ENCODE data around the gene CATSPERE. TPM values are rescaled to one million over a fixed set of nuclear protein-coding genes. Genes with fewer than 3 reads are reported as not detected.
"Not testable (repeated sequence)": the region's sequence is repeated elsewhere in the genome, so short reads cannot be mapped to it uniquely, and the experiment has no call there.

CATSPERE gene
- total RNA-seq, 2 experiments from 2014 or later: 0.25 to 0.27 TPM

DNA sequence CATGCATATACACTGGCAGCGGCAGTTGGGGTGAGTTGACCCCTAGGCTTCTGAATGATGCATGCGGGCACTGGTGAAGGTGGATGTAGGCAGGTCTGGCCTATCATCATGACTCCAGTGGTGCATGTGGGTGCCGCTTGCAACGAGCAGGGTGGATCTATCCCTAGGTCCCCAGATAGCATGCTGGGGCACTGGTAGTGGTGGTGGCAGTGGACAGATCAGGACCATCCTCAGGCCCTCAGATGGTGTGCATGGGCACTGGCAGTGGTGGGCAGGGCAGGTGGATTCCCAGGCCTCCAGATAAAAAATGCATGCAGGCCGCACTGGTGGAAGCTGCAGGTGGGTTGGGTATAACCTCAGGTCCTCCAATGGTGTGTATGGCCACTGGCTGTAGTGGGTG, 52.4 kb downstream of the CATSPERE start:
- CTCF ChIA-PET: no interaction called here
- POLR2A ChIA-PET: no interaction called here

DNA sequence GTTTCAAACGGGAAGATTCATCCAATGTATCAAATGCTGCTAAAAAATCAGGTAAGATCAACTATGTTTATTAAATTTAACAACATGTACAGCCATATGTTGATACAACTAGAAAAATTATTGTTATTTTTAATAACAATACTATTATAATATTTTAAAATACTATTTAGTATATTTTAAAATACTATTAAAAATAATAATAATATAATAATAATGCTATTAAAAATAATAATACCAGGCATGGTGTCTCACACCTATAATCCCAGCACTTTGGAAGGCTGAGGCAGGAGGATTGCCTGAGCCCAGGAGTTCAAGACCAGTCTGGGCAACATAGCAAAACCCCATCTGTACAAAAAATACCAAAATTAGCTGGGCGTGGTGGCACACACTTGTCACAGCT, 54.6 kb downstream of the CATSPERE start:
- POLR2A ChIA-PET: no interaction called here

DNA sequence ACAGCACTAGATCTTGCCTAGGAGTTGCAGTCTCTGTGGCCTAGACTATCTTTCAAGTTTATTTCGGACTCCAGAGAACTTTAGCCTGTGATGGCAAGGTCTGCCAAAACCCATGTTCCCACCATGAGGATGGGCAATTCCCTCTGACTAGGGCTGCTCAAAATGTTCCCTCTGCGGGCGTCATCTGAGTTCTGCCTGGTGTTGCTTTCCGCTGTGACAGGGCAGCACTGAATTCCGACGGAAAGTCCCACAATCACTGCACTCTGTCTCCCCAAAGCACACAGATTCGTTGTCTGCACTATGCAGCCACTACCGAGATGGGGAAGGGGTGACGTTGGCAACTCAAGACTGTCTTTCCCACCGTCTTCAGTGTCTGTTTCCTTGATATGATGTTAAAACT, 75.2 kb downstream of the CATSPERE start:
- CTCF ChIA-PET: no interaction called here
- POLR2A ChIA-PET: no interaction called here

More for the DNA sequence above, 54.6 kb downstream of the CATSPERE start:
- CTCF ChIA-PET: no interaction called here

DNA sequence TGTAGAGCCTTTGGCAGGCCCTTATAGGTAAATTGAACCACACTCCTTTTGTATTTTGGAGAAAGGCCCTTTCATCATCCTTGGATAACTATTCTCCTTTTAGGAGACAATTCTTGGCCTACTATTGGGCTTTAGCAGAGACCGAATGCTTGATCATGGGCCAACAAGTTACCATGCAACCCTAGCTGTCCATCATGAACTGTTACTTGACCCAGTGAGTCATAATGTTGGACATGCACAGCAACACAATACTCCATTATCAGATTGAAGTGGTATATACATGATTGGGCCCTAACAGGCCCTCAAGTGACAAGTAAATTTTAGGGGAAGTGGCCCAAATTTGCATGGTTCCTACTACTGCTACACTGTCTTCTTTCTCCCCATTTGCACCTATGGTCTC, 84.4 kb downstream of the CATSPERE start:
- POLR2A ChIA-PET: no interaction called here
- CTCF ChIA-PET: no interaction called here

DNA sequence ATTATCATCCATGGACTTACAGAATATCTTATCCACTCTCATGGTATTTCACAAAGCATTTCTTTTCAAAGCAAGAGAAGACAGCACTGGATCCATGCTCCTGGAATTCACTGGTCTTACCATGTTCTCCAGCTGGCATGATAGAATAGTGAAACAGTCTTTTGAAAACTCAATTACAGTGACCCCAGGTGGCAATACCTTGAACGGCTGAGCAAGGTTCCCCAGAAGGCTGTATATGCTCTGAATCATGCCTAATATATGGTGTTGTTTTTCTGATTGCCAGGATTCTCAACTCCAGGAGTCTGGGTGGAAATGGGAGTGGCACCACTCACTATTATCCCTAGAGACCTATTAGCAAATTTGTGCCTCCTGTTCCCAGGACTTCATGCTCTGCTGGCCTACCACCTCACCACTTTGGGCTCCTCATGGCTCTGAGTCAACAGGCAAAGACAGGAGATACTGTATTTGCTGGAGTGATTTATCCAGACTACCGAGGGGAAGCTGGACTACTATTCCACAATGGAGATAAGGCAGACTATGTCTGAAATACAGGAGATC, 87.6 kb downstream of the CATSPERE start:
- ChIA-PET CTCF (no interaction called here), POLR2A (no interaction called here)

DNA sequence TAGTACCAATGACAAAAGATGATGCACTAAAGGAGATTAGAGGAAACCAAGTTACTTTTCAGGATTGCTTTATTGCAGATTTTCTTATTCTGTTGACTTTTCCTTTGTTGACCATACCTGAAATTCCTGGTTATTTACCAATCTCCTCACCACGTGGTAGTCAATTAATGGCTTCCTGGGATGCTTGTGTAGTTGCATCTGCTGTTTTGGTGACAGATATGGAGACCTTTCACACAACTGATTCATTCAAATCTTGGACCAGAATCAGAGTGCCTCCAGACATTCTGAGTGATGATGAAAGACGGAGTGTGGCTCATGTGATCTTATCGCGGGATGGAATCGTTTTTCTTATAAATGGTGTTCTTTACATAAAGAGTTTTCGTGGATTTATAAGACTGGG, 91.3 kb downstream of the CATSPERE start:
- CTCF ChIA-PET: no interaction called here

DNA sequence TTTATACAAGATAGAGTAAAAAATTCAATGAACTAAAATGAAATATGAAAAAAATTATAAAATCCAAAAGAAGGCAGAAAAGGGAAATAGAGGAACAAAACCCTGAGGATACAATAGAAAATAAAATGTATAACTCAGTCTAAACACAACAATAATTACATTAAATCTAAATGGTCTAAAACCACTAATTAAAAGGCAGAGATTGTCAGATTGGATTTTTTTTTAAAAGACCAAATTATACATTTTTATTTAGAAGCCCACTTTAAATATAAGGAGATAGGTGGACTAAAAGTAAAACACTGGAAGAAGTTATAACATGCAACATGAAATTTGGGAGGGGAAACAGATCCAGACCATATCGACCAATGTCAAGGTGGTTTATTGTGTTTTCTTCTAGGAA, 95.2 kb downstream of the CATSPERE start:
- ChIA-PET POLR2A (no interaction called here), CTCF (no interaction called here)

More for the DNA sequence above, 91.3 kb downstream of the CATSPERE start:
- POLR2A ChIA-PET: no interaction called here

DNA sequence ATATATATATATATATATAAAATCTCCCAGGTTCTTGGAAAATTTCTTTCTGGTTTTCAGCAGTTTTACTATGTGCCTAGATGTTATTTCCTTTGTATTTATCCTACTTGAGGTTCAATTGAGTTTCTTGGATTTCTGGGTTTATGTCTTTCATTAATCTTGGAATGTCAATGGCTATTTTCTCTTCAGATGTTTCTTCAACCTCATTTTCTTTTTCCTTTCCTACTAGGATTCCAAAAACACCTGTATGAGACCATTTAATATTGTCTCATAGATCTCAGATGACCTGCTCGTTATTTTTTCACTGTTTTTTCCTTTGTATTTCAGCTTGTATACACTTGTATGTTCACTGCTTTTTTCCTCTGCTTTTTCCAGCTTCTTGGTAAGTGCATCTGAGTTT, 96.5 kb downstream of the CATSPERE start:
- POLR2A ChIA-PET: no interaction called here
- CTCF ChIA-PET: no interaction called here

DNA sequence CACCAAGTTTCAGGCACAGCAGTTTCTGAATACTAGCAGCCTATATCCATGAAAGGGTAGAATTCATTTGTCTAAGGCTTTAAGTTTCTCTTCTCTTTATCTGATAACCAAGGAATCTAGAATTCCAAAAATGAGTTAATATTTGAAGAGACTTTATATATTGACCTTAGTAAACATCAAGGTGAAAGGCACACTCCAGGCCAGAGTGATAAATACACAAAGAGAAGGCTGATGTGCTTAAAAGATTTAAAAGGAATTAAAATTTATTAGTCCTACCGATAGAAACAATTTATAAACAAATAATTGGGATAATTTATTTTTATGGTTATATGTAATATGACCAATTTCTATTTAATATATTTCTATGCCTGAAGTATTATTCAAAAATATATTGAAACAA, 98.5 kb downstream of the CATSPERE start:
- ChIA-PET POLR2A (no interaction called here), CTCF (no interaction called here)

DNA sequence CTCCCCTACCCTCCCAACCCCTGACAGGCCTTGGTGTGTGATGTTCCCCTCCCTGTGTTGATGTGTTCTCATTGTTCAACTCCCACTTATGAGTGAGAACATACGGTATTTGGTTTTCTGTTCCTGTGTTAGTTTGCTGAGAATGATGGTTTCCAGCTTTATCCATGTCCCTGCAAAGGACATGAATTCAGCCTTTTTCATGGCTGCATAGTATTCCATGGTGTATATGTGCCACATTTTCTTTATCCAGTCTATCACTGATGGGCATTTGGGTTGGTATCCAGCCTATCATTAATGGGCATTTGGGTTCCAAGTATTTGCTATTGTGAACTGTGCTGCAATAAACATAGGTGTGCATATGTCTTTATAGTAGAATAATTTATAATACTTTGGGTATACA, 101.8 kb downstream of the CATSPERE start:
- CTCF ChIA-PET, POLR2A ChIA-PET: not testable (repeated sequence)

DNA sequence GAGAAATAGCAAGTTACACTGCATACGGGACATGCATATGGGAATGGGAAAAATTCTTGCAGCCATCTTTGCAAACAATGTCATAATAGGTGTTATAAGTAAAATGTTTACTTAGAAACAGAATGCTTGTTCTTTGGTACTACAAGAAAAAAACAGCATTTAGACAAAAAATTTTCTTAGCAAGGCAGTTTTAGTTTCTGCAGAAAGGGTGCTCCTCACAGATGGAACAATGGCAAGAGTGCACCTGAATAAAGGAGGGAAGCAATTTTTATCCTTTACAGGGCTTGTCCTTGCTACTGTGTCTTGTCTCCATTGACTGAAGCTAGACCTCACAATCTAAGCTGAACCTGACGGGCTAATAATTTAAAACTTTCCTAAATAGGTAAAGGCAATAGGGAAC, 112.7 kb downstream of the CATSPERE start:
- CTCF ChIA-PET: no interaction called here
- POLR2A ChIA-PET: no interaction called here

DNA sequence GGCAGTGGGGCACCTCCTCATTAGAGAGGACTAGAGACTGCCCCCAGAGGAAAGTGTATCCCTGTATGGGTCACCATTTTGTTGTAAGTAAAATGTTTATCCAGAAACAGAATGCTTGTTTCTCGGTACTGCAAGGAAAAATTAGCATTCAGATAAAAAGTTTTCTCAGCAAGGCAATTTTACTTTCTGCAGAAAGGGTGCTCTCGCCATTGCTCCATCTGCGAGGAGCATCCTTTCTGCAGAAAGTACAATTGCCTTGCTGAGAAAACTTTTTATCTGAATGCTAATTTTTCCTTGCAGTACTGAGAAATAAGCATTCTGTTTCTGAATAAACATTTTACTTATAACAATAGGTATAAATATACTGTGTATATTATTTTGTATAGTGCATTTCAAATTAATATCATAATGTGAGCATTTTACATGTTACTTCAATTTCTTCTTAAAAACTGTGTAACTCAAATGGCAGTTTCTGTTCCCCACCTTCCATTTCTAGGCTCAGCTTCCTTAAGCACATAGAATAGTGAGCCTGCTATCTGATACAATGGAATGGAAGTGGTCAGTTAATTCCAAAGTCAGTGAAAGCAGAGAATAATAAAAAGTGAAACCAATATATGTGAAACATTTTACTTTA, 115.3 kb downstream of the CATSPERE start:
- ChIA-PET CTCF (no interaction called here), POLR2A (no interaction called here)

DNA sequence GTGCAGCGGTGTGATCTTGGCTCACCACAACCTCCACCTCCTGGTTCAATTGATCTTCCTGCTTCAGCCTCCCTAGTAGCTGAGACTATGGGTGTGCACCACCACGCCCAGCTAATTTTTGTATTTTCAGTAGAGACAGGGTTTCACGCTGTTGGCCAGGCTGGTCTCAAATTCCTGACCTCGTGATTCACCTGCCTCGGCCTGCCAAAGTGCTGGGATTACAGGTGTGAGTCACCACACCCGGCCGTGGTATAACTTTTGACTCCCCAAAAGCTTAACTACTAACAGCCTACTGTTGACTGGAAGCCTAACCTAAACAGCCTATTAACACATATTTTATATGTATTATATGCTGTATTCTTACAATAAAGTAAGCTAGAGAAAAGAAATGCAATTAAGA, 117.1 kb downstream of the CATSPERE start:
- CTCF ChIA-PET: interaction anchor here (0.7 kb wide), 1 partner anchor 52 kb away, joined by 4 read pairs; no protein-coding TSS in a partner anchor
- POLR2A ChIA-PET: not testable (repeated sequence)

DNA sequence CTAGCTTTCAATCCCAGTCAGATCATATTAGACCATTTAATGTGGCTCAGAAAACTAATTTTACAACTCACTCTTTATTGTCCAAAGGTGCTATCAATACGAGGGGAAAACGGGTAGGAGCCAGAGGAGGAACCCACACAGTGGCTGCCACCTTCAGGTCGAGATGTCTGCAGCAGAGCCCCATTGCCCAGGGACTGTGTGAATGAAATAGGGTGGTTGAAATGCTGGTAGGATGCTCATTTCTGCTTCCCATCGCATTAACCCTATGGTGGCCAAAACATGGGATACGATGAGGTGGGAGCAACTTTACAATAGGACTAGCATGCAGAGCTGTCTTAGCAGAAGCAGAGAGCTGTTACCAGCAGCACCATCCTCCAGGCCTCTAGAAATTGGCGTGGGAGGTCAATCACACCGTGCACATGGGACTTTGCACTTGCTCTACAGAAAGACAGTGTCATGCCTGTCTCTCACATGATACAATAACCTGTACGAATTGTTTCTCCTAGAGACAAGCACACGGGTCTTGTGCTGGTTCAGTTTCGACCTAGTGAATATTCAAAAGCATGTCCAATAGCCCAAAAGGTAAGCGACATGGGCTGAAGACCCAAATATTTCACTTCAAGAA, 122.4 kb downstream of the CATSPERE start:
- ChIA-PET CTCF (no interaction called here), POLR2A (no interaction called here)

DNA sequence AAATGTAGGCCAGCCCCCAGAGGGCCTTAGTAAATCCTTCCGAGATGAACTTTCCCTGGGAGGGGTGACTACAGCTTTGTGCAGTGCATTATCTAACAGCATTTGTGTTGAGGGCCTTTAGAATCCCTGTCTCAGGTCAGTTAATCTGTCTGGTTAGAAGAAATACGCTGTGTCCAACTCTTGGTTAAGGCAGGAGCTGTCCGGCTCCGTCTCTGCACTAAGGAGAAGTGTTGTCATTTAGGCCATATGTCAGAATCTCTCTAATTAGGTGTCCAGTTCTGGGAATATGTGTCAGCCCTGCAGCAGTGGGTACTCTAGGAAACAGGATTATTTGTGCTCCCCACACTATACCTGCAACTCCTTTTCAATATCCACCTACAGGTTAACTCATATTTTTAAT, 124.8 kb downstream of the CATSPERE start:
- CTCF ChIA-PET: no interaction called here
- POLR2A ChIA-PET: no interaction called here

DNA sequence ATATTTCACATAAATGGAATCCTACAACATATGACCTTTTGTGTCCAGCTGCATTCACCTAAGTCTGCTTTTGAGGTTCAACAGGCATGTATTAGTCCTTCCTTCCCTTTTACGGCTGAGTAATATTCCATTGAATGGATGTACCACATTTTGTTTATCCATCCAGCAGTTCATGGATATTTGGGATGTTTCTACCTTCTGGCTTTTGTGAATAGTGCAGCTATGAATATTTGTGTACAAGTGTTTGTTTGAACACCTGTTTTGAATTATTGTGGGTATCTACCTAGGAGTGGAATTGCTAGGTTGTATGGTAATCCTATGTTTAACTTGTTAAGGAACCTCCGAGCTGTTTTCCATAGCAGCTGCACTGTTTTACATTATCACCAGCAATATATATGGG, 129.6 kb downstream of the CATSPERE start:
- POLR2A ChIA-PET: no interaction called here

DNA sequence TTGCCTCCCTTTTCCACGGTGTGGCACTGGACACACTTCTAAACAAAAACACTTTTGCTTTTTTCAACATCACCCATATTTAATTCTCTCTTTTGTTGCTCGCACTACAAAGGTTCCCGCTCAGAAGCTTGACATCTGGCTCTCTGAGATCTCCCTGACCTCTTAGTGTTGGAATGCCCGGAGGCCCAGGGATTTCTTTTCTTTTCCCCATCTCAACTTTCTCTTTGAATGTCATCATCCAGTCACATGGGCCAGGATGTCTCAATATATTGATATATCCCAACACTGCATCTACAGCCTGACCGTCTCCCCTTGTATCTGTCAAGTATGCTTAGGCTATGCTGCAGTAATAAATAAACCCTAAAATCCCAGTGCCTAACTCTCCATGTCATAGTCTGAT, 137.5 kb downstream of the CATSPERE start:
- POLR2A ChIA-PET: no interaction called here

More for the DNA sequence above, 129.6 kb downstream of the CATSPERE start:
- CTCF ChIA-PET: interaction anchor here (1.0 kb wide), 1 partner anchor 10 kb away, joined by 3 read pairs; no protein-coding TSS in a partner anchor

DNA sequence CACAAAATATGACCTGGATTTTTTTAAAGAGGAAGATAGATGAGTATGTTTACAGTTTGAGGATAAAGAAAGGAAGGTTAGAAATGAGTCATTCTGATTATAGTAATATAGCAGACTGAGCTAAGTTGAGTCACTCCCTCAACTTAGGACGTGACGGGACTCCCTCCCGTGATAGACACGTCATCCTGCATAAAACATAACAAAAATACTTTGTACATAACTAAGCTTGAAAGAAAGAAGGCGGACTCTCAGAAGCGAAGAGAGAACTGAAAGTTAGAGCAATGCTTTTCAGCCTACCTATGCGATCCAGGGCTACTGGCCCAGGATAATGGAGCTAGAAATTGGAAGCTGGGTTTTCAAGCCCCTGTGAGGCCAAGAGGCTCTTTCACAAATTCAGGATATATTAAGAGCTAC, 138.9 kb downstream of the CATSPERE start:
- POLR2A ChIA-PET: interaction anchor here (0.5 to 1.4 kb wide), 3 partner anchors 64 to 236 kb away, joined by 3 to 4 read pairs (median 4); no protein-coding TSS in a partner anchor
- CTCF ChIA-PET: interaction anchor here (0.9 to 1.2 kb wide), 7 partner anchors 9 to 443 kb away, joined by 3 to 7 read pairs (median 3); no protein-coding TSS in a partner anchor

More for the DNA sequence above, 137.5 kb downstream of the CATSPERE start:
- CTCF ChIA-PET: no interaction called here

DNA sequence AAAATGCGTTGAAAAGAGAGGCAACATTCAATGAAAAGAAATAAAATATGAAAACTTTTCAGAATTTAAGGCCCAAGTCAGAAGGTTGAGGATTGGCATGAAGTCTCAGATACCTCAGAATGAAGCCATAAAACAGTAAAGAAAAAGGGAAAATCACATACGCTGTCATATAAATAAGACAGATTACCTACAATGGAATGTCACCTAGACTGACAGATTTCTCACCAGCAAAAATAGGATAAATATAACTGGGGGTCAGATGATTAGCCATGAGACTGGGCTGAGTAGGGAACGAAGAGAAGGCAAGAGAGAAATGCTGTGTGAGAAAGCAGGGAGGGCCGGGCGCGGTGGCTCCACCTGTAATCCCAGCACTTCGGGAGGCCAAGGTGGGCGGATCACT, 140.3 kb downstream of the CATSPERE start:
- POLR2A ChIA-PET: no interaction called here

DNA sequence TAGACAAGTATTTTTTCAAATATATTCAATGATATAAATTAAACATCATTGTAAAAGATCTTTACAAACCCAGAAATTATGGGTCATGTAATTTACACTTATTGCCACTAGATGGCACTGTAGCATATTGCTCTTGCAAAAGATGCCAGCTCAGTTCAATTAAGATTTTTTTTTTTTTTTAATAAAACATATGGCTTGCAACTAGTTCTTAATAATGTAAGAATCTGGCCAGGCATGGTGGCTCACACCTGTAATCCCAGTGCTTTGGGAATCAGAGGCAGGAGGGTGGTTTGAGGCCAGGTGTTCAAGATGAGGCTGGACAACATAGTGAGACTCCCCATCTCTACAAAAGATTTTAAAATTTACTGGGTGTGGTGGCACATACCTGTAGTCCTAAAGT, 142.4 kb downstream of the CATSPERE start:
- CTCF ChIA-PET: interaction anchor here (0.6 to 4.3 kb wide), 9 partner anchors 47 to 313 kb away, joined by 3 to 37 read pairs (median 4); partner anchors contain the start of gene DESI2
- POLR2A ChIA-PET: no interaction called here

More for the DNA sequence above, 140.3 kb downstream of the CATSPERE start:
- CTCF ChIA-PET: no interaction called here

DNA sequence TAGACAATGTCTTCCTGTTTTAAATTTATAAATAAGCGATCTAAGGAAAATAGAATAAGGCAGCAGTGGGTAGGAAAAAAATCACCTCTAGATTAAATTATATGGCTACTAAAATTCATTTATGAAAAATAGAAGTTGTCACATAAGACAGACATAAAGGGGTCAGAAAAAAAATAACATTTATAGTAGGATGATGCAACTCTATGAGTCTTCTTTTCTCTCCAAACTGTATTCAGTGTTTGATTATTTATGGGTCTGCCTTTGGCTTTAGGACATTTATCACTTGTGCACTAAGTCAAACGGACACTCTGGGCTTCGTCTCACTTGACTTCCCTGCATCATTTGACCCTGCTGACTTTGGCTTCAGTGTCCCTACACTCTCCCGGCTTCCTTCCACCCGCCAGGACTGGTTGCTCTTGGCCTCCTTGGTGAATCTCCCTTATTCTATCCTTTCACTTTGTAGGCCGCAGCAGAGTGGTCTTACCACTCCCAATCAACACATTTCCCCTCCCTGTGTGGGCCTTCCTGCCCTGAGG, 144.8 kb downstream of the CATSPERE start:
- ChIA-PET POLR2A (no interaction called here), CTCF (interaction anchor here (1.3 to 4.3 kb wide), 2 partner anchors 20 to 192 kb away, joined by 4 to 37 read pairs; no protein-coding TSS in a partner anchor)

All from activated CD8-positive, alpha-beta memory T cell treated with anti-CD3 and anti-CD28 coated beads for 36 hours (primary cell).